ENCODE data around the gene PDE7B. TPM values are rescaled to one million over a fixed set of nuclear protein-coding genes. Genes with fewer than 3 reads are reported as not detected.

Gene PDE7B
- total and polyA plus RNA-seq, 2 donors (not counting 1 experiment from before 2014, with no cell fraction given): 2.6 to 7.5 TPM

GRCh38 chr6:136150961-136151360 lies 299.5 kb downstream of the PDE7B start:
- Histone ChIP-seq H3K4me3 (ENCODE audit: control extremely low read depth in 1 of 5, extremely low read depth in 1 of 5, insufficient read depth in 1 of 5, low read depth in 2 of 5, low read length in 4 of 5) (no peak overlapping the region), H3K9ac (ENCODE audit: low read length) (no peak overlapping the region), H3K79me2 (ENCODE audit: control insufficient read depth, insufficient read depth, low read length) (no peaks in the 10 kb centered on the region), H4K20me1 (ENCODE audit: control insufficient read depth, insufficient read depth, low read length, poor library complexity, severe bottlenecking) (no peaks in the 10 kb centered on the region), H2AFZ (ENCODE audit: insufficient read depth, low read depth, low read length, poor library complexity, severe bottlenecking) (no peak overlapping the region), H3K9me3 (ENCODE audit: control extremely low read depth in 1 of 3, control insufficient read depth in 2 of 3, insufficient read depth in 1 of 3, low read length in 2 of 3) (no peaks in the 10 kb centered on the region), H3K4me2 (replicated peaks; ENCODE audit: low read depth, low read length, poor library complexity, severe bottlenecking) (no peak overlapping the region), H3K4me1 (ENCODE audit: control insufficient read depth in 2 of 2, insufficient read depth in 2 of 2, low read length in 2 of 2) (no peaks in the 10 kb centered on the region), H3K27me3 (replicated peaks in 1 of 4; ENCODE audit: control extremely low read depth in 1 of 4, control insufficient read depth in 3 of 4, insufficient read depth in 4 of 4, low read length in 3 of 4) (no peaks in the 10 kb centered on the region), H3K27ac (ENCODE audit: low read length in 2 of 2) (no peak overlapping the region), H3K36me3 (replicated peaks in 1 of 2; ENCODE audit: control extremely low read depth in 1 of 2, control insufficient read depth in 1 of 2, extremely low read depth in 1 of 2, insufficient read depth in 2 of 2, low read length in 1 of 2) (peaks cover 2 to 19% of the 10 kb centered on the region in 2 experiments)
- DNase-seq: no peak
- WGBS (ENCODE audit: insufficient coverage): no CpG with 5 or more reads among the region's 1 CpG
- Mint-ChIP-seq H3K4me1 (no peaks in the 10 kb centered on the region), H3K27ac (no peak overlapping the region), H3K9me3 (ENCODE audit: insufficient read depth) (no peaks in the 10 kb centered on the region), H3K27me3 (no peaks in the 10 kb centered on the region), H3K4me3 (no peak overlapping the region)
- CTCF ChIA-PET: interaction anchor here (0.6 to 1.0 kb wide), 2 partner anchors 241 to 1163 kb away, joined by 3 read pairs; no protein-coding TSS in a partner anchor
- no peak for TF ChIP-seq EZH2 (IDR thresholded peaks at IDR 0.05; ENCODE audit: borderline replicate concordance, insufficient read depth, low read depth, low read length, poor library complexity, severe bottlenecking)
- TF ChIP-seq CTCF (IDR thresholded peaks at IDR 0.05): no peak
- no peak for ATAC-seq (ENCODE audit: low read depth)
- POLR2A ChIA-PET: no interaction called here
- intact Hi-C loops (cut with micrococcal nuclease): no loop called here

- ChIA-PET POLR2A (no interaction called here), CTCF (no interaction called here)
- no peaks in the 10 kb centered on the region for H3K27me3 Mint-ChIP-seq
- 97% methylated on average over 5 of the region's 7 CpGs for WGBS (ENCODE audit: insufficient coverage)
- ATAC-seq (ENCODE audit: low read depth) (no peak), DNase-seq (no peak)
- TF ChIP-seq EZH2 (IDR thresholded peaks at IDR 0.05; ENCODE audit: borderline replicate concordance, insufficient read depth, low read depth, low read length, poor library complexity, severe bottlenecking) (no peak), CTCF (IDR thresholded peaks at IDR 0.05) (no peak)
- no peaks in the 10 kb centered on the region for H3K27me3 ChIP-seq (replicated peaks in 1 of 4; ENCODE audit: control extremely low read depth in 1 of 4, control insufficient read depth in 3 of 4, insufficient read depth in 4 of 4, low read length in 3 of 4)
- no peak overlapping the region for H2AFZ ChIP-seq (ENCODE audit: insufficient read depth, low read depth, low read length, poor library complexity, severe bottlenecking)
- H3K9me3 ChIP-seq (ENCODE audit: control extremely low read depth in 1 of 3, control insufficient read depth in 2 of 3, insufficient read depth in 1 of 3, low read length in 2 of 3): no peaks in the 10 kb centered on the region
- no peak overlapping the region for H3K4me2 ChIP-seq (replicated peaks; ENCODE audit: low read depth, low read length, poor library complexity, severe bottlenecking)
- H3K4me1 Mint-ChIP-seq: no peaks in the 10 kb centered on the region
- H3K4me3 ChIP-seq (ENCODE audit: control extremely low read depth in 1 of 5, extremely low read depth in 1 of 5, insufficient read depth in 1 of 5, low read depth in 2 of 5, low read length in 4 of 5): no peak overlapping the region
- no peak overlapping the region for H3K27ac Mint-ChIP-seq
- intact Hi-C loops (cut with micrococcal nuclease): no loop called here
- no peaks in the 10 kb centered on the region for H4K20me1 ChIP-seq (ENCODE audit: control insufficient read depth, insufficient read depth, low read length, poor library complexity, severe bottlenecking)
- no peak overlapping the region for H3K4me3 Mint-ChIP-seq
- no peaks in the 10 kb centered on the region for H3K4me1 ChIP-seq (ENCODE audit: control insufficient read depth in 2 of 2, insufficient read depth in 2 of 2, low read length in 2 of 2)
- H3K9ac ChIP-seq (ENCODE audit: low read length): no peak overlapping the region
- H3K79me2 ChIP-seq (ENCODE audit: control insufficient read depth, insufficient read depth, low read length): no peaks in the 10 kb centered on the region
- H3K36me3 ChIP-seq (replicated peaks in 1 of 2; ENCODE audit: control extremely low read depth in 1 of 2, control insufficient read depth in 1 of 2, extremely low read depth in 1 of 2, insufficient read depth in 2 of 2, low read length in 1 of 2): peaks cover 0 to 27% of the 10 kb centered on the region in 2 experiments
- H3K27ac ChIP-seq (ENCODE audit: low read length in 2 of 2): no peak overlapping the region
- no peaks in the 10 kb centered on the region for H3K9me3 Mint-ChIP-seq (ENCODE audit: insufficient read depth)
Observed at GRCh38 chr6:136153707-136154375, 302.3 kb downstream of the PDE7B start.
